SK-N-SH treated with all-trans-retinoic acid at 6 μM for 48 hours (cell line): ENCODE data around the gene PNMA6F.
"Not testable (repeated sequence)": the region's sequence is repeated elsewhere in the genome, so short reads cannot be mapped to it uniquely, and the experiment has no call there.

ENCODE experiments used
- RARB ChIP-seq: fragments of 250-450 bp; sonication (Bioruptor Pico); IDR thresholded peaks from 2 replicates; pipeline ENCODE4 v1.8.0; 2021; ENCODE audit warnings: mild to moderate bottlenecking, moderate library complexity
- ZC3H10 ChIP-seq: fragments of 250-450 bp; sonication (Bioruptor Pico); IDR thresholded peaks from 2 replicates; pipeline ENCODE4 v1.5.1; 2021; ENCODE audit warnings: mild to moderate bottlenecking, moderate library complexity
- TF ChIP-seq, protein P1 (sequence below): fragments of 250-450 bp; sonication (Bioruptor Pico); IDR thresholded peaks from 2 replicates; pipeline ENCODE4 v1.5.1; 2021; ENCODE audit warnings: mild to moderate bottlenecking, moderate library complexity
- TF ChIP-seq, protein P2 (sequence below): fragments of 250-450 bp; sonication (Bioruptor Pico); IDR thresholded peaks from 2 replicates; pipeline ENCODE4 v1.8.0; 2020; ENCODE audit warnings: mild to moderate bottlenecking, moderate library complexity, borderline replicate concordance

DNA sequence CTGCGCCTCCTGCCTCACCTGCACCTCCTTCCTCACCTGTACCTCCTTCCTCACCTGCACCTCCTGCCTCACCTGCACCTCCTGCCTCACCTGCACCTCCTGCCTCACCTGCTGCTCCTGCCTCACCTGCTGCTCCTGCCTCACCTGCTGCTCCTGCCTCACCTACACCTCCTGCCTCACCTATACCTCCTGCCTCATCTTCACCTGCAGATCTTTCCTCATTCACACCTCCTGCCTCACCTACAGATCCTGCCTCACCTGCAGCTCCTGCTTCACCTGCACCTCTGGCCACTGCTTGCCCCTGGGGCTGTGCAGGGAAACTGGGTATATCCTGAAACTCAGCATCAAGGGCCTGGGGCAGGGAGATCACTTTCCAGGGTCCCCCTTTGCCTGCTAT is 1.5 kb downstream of the PNMA6F start:
- TF ChIP-seq, protein P1, sequence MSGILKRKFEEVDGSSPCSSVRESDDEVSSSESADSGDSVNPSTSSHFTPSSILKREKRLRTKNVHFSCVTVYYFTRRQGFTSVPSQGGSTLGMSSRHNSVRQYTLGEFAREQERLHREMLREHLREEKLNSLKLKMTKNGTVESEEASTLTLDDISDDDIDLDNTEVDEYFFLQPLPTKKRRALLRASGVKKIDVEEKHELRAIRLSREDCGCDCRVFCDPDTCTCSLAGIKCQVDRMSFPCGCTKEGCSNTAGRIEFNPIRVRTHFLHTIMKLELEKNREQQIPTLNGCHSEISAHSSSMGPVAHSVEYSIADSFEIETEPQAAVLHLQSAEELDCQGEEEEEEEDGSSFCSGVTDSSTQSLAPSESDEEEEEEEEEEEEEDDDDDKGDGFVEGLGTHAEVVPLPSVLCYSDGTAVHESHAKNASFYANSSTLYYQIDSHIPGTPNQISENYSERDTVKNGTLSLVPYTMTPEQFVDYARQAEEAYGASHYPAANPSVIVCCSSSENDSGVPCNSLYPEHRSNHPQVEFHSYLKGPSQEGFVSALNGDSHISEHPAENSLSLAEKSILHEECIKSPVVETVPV (CRISPR knock-in tag), result not testable (repeated sequence)
- not testable (repeated sequence) for TF ChIP-seq ZC3H10 (CRISPR knock-in tag); RARB
- TF ChIP-seq, protein P2, sequence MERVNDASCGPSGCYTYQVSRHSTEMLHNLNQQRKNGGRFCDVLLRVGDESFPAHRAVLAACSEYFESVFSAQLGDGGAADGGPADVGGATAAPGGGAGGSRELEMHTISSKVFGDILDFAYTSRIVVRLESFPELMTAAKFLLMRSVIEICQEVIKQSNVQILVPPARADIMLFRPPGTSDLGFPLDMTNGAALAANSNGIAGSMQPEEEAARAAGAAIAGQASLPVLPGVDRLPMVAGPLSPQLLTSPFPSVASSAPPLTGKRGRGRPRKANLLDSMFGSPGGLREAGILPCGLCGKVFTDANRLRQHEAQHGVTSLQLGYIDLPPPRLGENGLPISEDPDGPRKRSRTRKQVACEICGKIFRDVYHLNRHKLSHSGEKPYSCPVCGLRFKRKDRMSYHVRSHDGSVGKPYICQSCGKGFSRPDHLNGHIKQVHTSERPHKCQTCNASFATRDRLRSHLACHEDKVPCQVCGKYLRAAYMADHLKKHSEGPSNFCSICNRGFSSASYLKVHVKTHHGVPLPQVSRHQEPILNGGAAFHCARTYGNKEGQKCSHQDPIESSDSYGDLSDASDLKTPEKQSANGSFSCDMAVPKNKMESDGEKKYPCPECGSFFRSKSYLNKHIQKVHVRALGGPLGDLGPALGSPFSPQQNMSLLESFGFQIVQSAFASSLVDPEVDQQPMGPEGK (CRISPR knock-in tag), result not testable (repeated sequence)
